ENCODE results near the gene TSPOAP1. TPM values are rescaled to one million over a fixed set of nuclear protein-coding genes. Genes with fewer than 3 reads are reported as not detected.

TSPOAP1 gene
- total RNA-seq, 2 donors from 2014 or later = 22.6 to 26.3 TPM

DNA sequence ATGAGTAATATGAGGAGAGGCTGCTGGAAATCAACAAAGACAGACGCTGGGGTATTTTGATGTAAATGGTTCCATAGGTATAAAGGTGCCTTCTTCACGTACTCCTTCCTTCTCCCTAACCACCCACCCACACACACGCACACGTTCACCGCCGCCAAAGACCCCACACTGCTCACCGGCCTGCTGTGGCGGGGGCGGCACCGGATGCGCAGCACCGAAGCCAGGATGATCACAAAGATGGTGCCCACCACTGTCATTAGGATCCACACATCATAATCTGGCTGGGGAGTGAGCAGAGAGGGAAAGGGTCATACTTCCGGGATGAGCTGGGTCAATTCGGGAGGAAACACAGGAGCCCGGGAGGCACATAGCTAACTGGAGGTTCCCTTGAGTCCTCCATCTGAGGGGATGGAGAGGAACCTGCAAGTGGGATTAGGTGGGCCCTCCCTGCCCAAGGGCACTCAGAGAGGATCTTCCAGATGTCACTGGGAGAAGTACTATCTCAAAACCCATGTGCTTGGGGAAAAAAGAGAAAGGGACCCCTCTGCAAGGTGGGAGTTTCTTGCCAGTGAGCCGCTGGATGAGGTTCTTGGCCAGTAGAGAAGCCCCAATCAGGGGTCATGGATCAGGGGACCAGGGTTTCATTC is 33.9 kb upstream of the TSPOAP1 start:
- H3K27ac ChIP-seq = no peak overlapping the region
- TF ChIP-seq CTCF (IDR thresholded peaks at IDR 0.05) = no peak
- H3K27me3 ChIP-seq (replicated peaks; ENCODE audit: insufficient read depth) = no peaks in the 10 kb centered on the region
- H3K9me3 ChIP-seq = no peaks in the 10 kb centered on the region
- H3K4me1 ChIP-seq (ENCODE audit: control insufficient read depth in 1 of 2, low read depth in 2 of 2) = no peaks in the 10 kb centered on the region
- H3K4me3 ChIP-seq = no peak overlapping the region
- no peaks in the 10 kb centered on the region for H3K36me3 ChIP-seq
- no peak for ATAC-seq (ENCODE audit: insufficient number of reproducible peaks, low FRiP score, low read depth)
- no peak for DNase-seq (ENCODE audit: low spot score)

- H3K27ac ChIP-seq = no peak overlapping the region
- no peaks in the 10 kb centered on the region for H3K4me1 ChIP-seq (ENCODE audit: control insufficient read depth in 1 of 2, low read depth in 2 of 2)
- TF ChIP-seq CTCF (IDR thresholded peaks at IDR 0.05) = no peak
- DNase-seq (ENCODE audit: low spot score) (no peak), ATAC-seq (ENCODE audit: insufficient number of reproducible peaks, low FRiP score, low read depth) (no peak)
- no peaks in the 10 kb centered on the region for H3K27me3 ChIP-seq (replicated peaks; ENCODE audit: insufficient read depth)
- no peaks in the 10 kb centered on the region for H3K9me3 ChIP-seq
- no peaks in the 10 kb centered on the region for H3K36me3 ChIP-seq
- no peak overlapping the region for H3K4me3 ChIP-seq
Measured at GRCh38 chr17:58360296-58361063, 31.9 kb upstream of the TSPOAP1 start.

DNA sequence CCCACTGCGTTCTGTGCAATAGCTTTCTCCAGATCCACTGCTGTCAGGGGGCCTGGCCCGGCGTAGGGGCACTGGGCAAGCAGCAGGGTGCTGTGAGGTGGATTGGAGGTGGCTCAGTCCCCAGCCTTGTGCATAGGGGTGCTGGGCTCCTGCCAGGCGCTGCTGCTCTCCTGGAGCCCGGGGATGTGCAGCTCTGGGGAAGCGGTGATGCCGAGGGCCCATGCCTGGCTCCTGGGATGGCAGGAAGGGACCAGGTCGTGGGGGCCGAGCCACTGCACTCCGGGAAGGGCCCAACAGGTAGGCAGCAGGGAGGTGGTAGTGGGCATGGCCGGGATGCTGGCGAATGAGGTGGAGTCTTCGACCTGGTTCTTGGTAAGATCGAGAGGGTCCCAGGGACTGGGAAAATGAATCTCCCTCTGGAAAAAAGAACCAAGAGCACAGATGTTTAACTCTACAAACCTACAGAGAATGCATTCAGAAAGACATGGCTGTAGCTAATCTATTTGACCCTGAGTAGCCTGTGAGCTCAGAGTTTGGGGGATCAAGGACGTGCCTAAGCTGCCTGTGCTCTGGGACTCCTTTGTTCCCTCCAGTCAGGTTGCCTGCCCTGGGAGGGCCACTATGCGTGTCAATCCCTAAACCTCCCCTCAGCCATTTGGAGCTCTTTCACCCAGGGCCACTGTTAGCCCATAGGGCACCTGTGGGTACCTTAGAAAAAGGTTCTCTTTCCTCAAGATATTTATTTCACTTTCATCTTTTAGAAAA is 30.0 kb upstream of the TSPOAP1 start:
- no peak overlapping the region for H3K27ac ChIP-seq
- ATAC-seq (ENCODE audit: insufficient number of reproducible peaks, low FRiP score, low read depth) (no peak), DNase-seq (ENCODE audit: low spot score) (no peak)
- H3K9me3 ChIP-seq = no peaks in the 10 kb centered on the region
- TF ChIP-seq CTCF (IDR thresholded peaks at IDR 0.05) = no peak
- no peaks in the 10 kb centered on the region for H3K27me3 ChIP-seq (replicated peaks; ENCODE audit: insufficient read depth)
- peaks cover 0 to 2% of the 10 kb centered on the region in 2 donors for H3K4me1 ChIP-seq (ENCODE audit: control insufficient read depth in 1 of 2, low read depth in 2 of 2)
- H3K4me3 ChIP-seq = no peak overlapping the region
- no peaks in the 10 kb centered on the region for H3K36me3 ChIP-seq

GRCh38 chr17:58357312-58358297 is 29.0 kb upstream of the TSPOAP1 start:
- Histone ChIP-seq H3K4me3 (no peak overlapping the region), H3K27ac (no peak overlapping the region), H3K4me1 (ENCODE audit: control insufficient read depth in 1 of 2, low read depth in 2 of 2) (peaks cover 7 to 11% of the 10 kb centered on the region in 2 donors), H3K27me3 (replicated peaks; ENCODE audit: insufficient read depth) (no peaks in the 10 kb centered on the region), H3K36me3 (no peaks in the 10 kb centered on the region), H3K9me3 (no peaks in the 10 kb centered on the region)
- TF ChIP-seq CTCF (IDR thresholded peaks at IDR 0.05) = no peak
- DNase-seq (ENCODE audit: low spot score) (no peak), ATAC-seq (ENCODE audit: insufficient number of reproducible peaks, low FRiP score, low read depth) (no peak)
